ENCODE measurements around the gene SPATA32. TPM values are rescaled to one million over a fixed set of nuclear protein-coding genes. Genes with fewer than 3 reads are reported as not detected.

SPATA32 gene, protein sequence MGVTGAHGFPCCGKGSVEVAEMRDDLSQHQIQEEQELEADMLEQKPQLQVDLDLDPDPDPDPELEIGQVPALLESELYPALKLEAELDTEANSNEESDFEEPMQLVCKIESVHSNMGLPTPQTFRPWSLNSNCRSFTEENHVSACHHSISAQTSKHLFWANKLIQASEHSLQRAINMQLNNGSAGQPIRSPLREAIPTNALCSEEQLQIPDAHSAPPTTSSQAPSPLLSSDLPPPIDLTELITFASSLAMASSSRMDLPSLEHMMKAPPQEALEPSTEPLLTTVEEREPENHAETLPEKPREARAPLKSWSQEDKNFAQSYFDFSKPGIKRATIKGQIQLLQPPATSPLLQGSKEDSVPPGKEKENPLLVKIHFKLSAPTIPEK
- not detected for total RNA-seq

DNA sequence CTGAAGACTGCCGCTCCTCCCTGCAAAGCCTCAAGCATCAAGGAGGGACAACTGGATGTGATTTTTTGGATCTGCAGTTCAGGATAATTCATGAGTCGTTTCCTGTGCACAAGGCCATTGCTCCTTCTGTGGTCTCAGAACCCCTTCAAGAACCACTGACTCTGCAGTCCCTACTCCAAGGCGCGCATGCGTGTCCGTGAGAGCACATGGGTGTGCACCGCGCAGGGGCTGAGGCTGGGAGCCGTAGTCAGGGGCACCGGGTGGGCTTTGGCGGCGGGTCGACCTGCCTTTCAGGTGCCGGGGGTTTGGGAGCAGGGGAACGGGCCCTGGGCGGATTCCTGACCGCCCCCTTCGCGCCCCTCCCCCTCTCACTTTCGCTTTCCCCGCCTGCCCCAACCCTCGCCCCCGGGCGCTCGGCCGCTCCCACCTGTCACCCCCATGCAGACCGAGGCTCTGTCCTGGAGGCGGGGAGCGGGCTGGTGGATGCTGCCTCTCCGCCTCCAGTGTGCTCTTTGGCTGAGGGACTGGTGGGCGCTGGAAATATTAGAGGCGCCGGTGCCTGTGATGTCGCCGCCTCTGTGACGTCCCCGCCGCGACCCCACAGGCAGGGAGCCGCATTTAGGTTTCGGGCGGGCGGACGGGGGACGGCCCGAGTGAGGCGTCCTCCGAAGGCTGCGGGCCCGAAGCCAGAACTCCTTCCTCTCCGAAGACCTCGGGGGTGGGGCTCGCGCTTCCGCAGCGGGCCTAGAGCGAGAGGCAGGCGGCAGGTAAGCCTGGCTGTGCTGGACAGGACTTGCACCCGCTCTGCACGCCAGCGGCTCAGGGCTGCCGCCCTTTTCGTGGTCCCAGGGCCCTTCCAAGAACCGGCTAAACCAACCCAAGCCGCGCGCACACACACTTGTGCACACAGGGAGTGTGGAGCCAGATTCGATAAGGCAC lies at the start of gene SPATA32:
TSS of gene SPATA32 (minus strand) at position 518 of the 939 bp plus-strand sequence. CDS start at position 440, 78 bp downstream.
- Histone ChIP-seq H3K27ac (peak within 1 kb of the TSS in 2 of 3 donors; percentile 32), H3K27me3 (no peaks in the 10 kb centered on the region), H3K36me3 (peaks cover 15 to 22% of the 10 kb centered on the region in 2 donors), H3K9me3 (no peaks in the 10 kb centered on the region), H3K4me3 (replicated peaks in 1 of 3) (peak within 1 kb of the TSS; percentile 26 to 64 (median 57)), H3K4me1 (peaks cover 10 to 15% of the 10 kb centered on the region in 2 donors)
- DNase-seq: peak; percentile 85 to 86
- 1 to 4% methylated on average over 19 to 28 of the region's 68 CpGs for WGBS, 2 donors
- intact Hi-C loops (cut with DNase I): no loop called here
- peak in 1 of 2 donors; percentile 44 for TF ChIP-seq POLR2A (IDR thresholded peaks at IDR 0.05)
- TF ChIP-seq, protein P1, sequence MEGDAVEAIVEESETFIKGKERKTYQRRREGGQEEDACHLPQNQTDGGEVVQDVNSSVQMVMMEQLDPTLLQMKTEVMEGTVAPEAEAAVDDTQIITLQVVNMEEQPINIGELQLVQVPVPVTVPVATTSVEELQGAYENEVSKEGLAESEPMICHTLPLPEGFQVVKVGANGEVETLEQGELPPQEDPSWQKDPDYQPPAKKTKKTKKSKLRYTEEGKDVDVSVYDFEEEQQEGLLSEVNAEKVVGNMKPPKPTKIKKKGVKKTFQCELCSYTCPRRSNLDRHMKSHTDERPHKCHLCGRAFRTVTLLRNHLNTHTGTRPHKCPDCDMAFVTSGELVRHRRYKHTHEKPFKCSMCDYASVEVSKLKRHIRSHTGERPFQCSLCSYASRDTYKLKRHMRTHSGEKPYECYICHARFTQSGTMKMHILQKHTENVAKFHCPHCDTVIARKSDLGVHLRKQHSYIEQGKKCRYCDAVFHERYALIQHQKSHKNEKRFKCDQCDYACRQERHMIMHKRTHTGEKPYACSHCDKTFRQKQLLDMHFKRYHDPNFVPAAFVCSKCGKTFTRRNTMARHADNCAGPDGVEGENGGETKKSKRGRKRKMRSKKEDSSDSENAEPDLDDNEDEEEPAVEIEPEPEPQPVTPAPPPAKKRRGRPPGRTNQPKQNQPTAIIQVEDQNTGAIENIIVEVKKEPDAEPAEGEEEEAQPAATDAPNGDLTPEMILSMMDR (IDR thresholded peaks at IDR 0.05): no peak

GRCh38 chr17:45311401-45311759 lies 49.5 kb upstream of the SPATA32 start:
- TF ChIP-seq, protein P1 (IDR thresholded peaks at IDR 0.05): no peak
- TF ChIP-seq POLR2A (IDR thresholded peaks at IDR 0.05): no peak
- DNase-seq: no peak
- H3K27ac ChIP-seq: peak overlapping the region; percentile 74 to 97 (median 89)
- H3K9me3 ChIP-seq: no peaks in the 10 kb centered on the region
- intact Hi-C loops (cut with DNase I): no loop called here
- no peak overlapping the region for H3K4me3 ChIP-seq (replicated peaks in 1 of 3)
- H3K36me3 ChIP-seq: no peaks in the 10 kb centered on the region
- H3K4me1 ChIP-seq: peaks cover 66 to 95% of the 10 kb centered on the region in 2 donors
- H3K27me3 ChIP-seq: no peaks in the 10 kb centered on the region
- WGBS, 2 donors: 78% methylated on average over 4 of the region's 4 CpGs

DNA sequence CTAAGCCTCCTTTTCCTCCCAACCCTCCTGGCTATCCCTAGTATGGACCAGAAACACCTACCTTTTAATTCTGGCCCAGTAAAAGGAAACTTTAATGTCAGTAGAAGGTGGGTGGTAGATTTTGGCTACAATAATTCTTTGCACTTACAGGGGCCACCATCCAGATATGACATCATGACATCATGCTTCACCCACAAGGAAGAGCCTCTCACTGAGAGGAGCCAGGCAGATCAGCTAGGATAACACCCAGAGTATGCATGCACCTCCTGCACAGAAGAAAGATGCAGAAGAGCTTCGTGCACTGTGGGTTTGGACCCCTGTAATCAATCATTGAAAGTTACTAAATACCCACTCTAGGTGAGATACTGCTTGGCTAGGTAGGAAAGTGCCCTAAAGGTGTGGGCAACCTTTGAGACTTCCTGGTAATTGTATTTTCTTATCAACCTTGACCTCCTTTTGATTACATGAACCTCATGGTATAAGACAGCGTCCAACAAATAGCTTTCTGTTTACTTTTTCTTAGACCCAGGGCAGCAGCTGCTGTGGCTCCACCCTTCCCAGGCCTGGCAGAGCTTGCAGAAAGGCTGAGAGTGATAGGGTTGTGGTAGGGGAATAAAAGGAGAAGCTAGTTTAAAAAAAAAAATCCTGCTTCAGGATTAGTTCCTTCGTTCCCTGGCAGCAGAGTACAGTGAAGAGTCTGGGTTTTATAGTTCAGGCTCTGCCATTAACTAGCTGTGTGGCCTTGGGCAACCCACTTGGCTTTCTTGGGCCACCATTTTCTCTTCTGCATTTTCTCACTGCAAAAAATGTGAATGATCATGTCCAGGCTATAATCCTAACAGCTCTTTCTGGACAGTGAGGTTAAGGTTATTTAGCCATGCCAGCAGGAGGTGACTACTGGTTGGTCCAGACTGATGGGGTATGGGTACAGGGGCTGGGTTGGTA lies 48.8 kb upstream of the SPATA32 start:
- WGBS, 2 donors: 49 to 56% methylated on average over 3 of the region's 3 CpGs
- Histone ChIP-seq H3K27me3 (no peaks in the 10 kb centered on the region), H3K4me3 (replicated peaks in 1 of 3) (no peak overlapping the region), H3K27ac (peak overlapping the region; percentile 74 to 97 (median 89)), H3K36me3 (no peaks in the 10 kb centered on the region), H3K4me1 (peaks cover 61 to 99% of the 10 kb centered on the region in 2 donors), H3K9me3 (no peaks in the 10 kb centered on the region)
- no peak for DNase-seq
- TF ChIP-seq, protein P1 (IDR thresholded peaks at IDR 0.05): no peak
- no peak for TF ChIP-seq POLR2A (IDR thresholded peaks at IDR 0.05)
- intact Hi-C loops (cut with DNase I): no loop called here

DNA sequence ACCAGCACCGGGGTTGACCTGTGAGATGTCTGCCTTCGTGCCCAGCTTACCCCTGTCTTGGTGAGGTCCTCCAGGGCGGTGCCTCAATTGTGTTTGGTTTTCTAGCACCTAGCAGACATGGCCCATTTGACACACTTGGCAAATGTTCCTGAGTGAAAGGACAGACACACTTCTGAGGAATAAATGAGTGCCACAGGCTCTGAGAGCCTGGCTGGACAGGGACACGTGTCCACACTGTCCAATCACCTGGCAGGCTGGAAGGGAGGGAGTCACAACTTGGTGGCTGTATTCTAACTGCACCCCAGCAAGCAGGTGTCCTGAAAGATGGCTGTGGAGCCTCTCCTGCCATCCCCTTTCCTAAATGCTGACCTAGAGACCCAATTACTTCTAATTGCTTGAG lies 47.5 kb upstream of the SPATA32 start:
- H3K27ac ChIP-seq: no peak overlapping the region
- intact Hi-C loops (cut with DNase I): no loop called here
- 61 to 74% methylated on average over 3 to 4 of the region's 4 CpGs for WGBS, 2 donors
- H3K4me1 ChIP-seq: peaks cover 52 to 93% of the 10 kb centered on the region in 2 donors
- H3K9me3 ChIP-seq: no peaks in the 10 kb centered on the region
- no peaks in the 10 kb centered on the region for H3K36me3 ChIP-seq
- no peak overlapping the region for H3K4me3 ChIP-seq (replicated peaks in 1 of 3)
- peak; percentile 46 to 52 for DNase-seq
- no peak for TF ChIP-seq POLR2A (IDR thresholded peaks at IDR 0.05)
- TF ChIP-seq, protein P1 (IDR thresholded peaks at IDR 0.05): no peak
- no peaks in the 10 kb centered on the region for H3K27me3 ChIP-seq

Measured in thyroid gland (tissue), 4 donors.